AG10803 (cell line): Measurements from ENCODE around the gene PLEKHG2.
"Not testable (repeated sequence)": the region's sequence is repeated elsewhere in the genome, so short reads cannot be mapped to it uniquely, and the experiment has no call there.

Experiments used
- DNase-seq: peaks from one replicate; pipeline ENCODE4 v3.0.0; 2010; ENCODE audit warnings: low read depth
- H3K4me3 ChIP-seq: 2 replicates; pipeline ENCODE4 v1.5.1; 2011; ENCODE audit warnings: mild to moderate bottlenecking, low read length, control low read depth
- TF ChIP-seq, protein P1 (sequence below): conservative IDR thresholded peaks from 2 replicates; pipeline ENCODE4 v1.5.1; 2011; ENCODE audit warnings: mild to moderate bottlenecking, low read length, control low read depth, inconsistent platforms

Gene PLEKHG2

GRCh38 chr19:39449116-39449797 is 36.8 kb downstream of the PLEKHG2 start:
- H3K4me3 ChIP-seq, result no peak overlapping the region
- TF ChIP-seq, protein P1, sequence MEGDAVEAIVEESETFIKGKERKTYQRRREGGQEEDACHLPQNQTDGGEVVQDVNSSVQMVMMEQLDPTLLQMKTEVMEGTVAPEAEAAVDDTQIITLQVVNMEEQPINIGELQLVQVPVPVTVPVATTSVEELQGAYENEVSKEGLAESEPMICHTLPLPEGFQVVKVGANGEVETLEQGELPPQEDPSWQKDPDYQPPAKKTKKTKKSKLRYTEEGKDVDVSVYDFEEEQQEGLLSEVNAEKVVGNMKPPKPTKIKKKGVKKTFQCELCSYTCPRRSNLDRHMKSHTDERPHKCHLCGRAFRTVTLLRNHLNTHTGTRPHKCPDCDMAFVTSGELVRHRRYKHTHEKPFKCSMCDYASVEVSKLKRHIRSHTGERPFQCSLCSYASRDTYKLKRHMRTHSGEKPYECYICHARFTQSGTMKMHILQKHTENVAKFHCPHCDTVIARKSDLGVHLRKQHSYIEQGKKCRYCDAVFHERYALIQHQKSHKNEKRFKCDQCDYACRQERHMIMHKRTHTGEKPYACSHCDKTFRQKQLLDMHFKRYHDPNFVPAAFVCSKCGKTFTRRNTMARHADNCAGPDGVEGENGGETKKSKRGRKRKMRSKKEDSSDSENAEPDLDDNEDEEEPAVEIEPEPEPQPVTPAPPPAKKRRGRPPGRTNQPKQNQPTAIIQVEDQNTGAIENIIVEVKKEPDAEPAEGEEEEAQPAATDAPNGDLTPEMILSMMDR, result no peak
- no peak for DNase-seq

GRCh38 chr19:39451257-39451656 is 38.8 kb downstream of the PLEKHG2 start:
- H3K4me3 ChIP-seq, DNase-seq: not testable (repeated sequence)

GRCh38 chr19:39463403-39463802 is 50.9 kb downstream of the PLEKHG2 start:
- TF ChIP-seq, protein P1, result no peak
- no peak for DNase-seq
- H3K4me3 ChIP-seq, result no peak overlapping the region

GRCh38 chr19:39465956-39466747 is 53.7 kb downstream of the PLEKHG2 start:
- TF ChIP-seq, protein P1, result no peak
- no peak for DNase-seq
- H3K4me3 ChIP-seq, result no peak overlapping the region

- TF ChIP-seq, protein P1, result no peak
- no peak for DNase-seq
- no peak overlapping the region for H3K4me3 ChIP-seq
Measured at GRCh38 chr19:39467941-39468340, 55.5 kb downstream of the PLEKHG2 start.

DNA sequence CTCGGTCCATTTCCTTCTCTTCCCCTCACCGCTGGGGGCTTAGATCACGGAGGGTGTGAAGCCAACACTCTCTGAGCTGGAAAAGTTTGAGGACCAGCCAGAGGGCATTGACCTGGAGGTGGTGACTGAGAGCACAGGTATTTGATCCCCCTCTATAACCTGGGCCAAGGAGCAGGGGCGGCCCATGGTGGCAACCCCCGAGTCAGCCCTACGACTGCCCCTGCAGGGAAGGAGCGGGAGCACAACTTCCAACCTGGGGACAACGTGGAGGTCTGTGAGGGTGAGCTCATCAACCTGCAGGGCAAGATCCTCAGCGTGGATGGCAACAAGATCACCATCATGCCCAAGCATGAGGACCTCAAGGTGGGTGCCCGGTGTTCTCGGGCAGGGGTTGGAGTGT is 56.6 kb downstream of the PLEKHG2 start:
- TF ChIP-seq, protein P1, result no peak

GRCh38 chr19:39469567-39469966 is 57.1 kb downstream of the PLEKHG2 start:
- DNase-seq, result no peak
- H3K4me3 ChIP-seq, result no peak overlapping the region
- TF ChIP-seq, protein P1, result no peak

More for the DNA sequence above, 56.6 kb downstream of the PLEKHG2 start:
- no peak overlapping the region for H3K4me3 ChIP-seq
- no peak for DNase-seq
